GM18909 (cell line): Measurements from ENCODE around the gene CCDC78.

ENCODE experiments used
- ATAC-seq: cut with Tn5 transposase; IDR thresholded peaks from one replicate; pipeline ENCODE4 v1.9.1; 2021; ENCODE audit warnings: mild to moderate bottlenecking; ENCODE audit not compliant: unreplicated experiment, poor library complexity

Gene CCDC78

GRCh38 chr16:682493-683395 lies 43.5 kb downstream of the CCDC78 start:
- no peak for ATAC-seq

GRCh38 chr16:681746-682427 lies 44.4 kb downstream of the CCDC78 start:
- ATAC-seq = no peak

GRCh38 chr16:680967-681745 lies 45.1 kb downstream of the CCDC78 start:
- no peak for ATAC-seq

- ATAC-seq = no peak
Measured at GRCh38 chr16:680625-680945, 45.7 kb downstream of the CCDC78 start.

- ATAC-seq = peak; percentile 42
Measured at GRCh38 chr16:679814-680624, 46.2 kb downstream of the CCDC78 start, which contains the start of gene STUB1. Gene STUB1, plus strand, starts transcription at chr16:680410. Its CDS starts 116 bp downstream, at chr16:680526.

- ATAC-seq = peak; percentile 10
Measured at GRCh38 chr16:678858-679813, 47.1 kb downstream of the CCDC78 start.

- ATAC-seq = no peak
Measured at GRCh38 chr16:678209-678857, 47.9 kb downstream of the CCDC78 start.

GRCh38 chr16:677316-678190 lies 48.7 kb downstream of the CCDC78 start:
- ATAC-seq = no peak

GRCh38 chr16:676913-677312 lies 49.3 kb downstream of the CCDC78 start:
- no peak for ATAC-seq

- no peak for ATAC-seq
Measured at GRCh38 chr16:676565-676902, 49.7 kb downstream of the CCDC78 start.

GRCh38 chr16:675884-676564 lies 50.2 kb downstream of the CCDC78 start:
- ATAC-seq = no peak

GRCh38 chr16:674968-675883 lies 51.0 kb downstream of the CCDC78 start, which contains the start of gene RHBDL1:
Gene RHBDL1, plus strand, starts transcription at chr16:675671. Its CDS starts 120 bp downstream, at chr16:675791.
- no peak for ATAC-seq

- no peak for ATAC-seq
Measured at GRCh38 chr16:674214-674881, 51.9 kb downstream of the CCDC78 start.

GRCh38 chr16:673399-673991 lies 52.7 kb downstream of the CCDC78 start:
- no peak for ATAC-seq

GRCh38 chr16:672851-673250 lies 53.4 kb downstream of the CCDC78 start:
- ATAC-seq = no peak
